Activated CD8-positive, alpha-beta memory T cell treated with anti-CD3 and anti-CD28 coated beads for 1 hour (primary cell): Measurements from ENCODE around the gene GP1BB.
A peak's percentile ranks its signal among the peaks of the same experiment; 100 is the strongest.

Experiments used
- DNase-seq, 2 donors: peaks; one replicate each; pipeline ENCODE4 v3.0.0-alpha.2; 2020; ENCODE audit warnings: low read depth in 1 of 2; ENCODE audit errors: extremely low read depth in 1 of 2

GP1BB gene

GRCh38 chr22:19764636-19765476 is 41.5 kb downstream of the GP1BB start:
- DNase-seq, result no peak

GRCh38 chr22:19765477-19766239 is 42.3 kb downstream of the GP1BB start:
- no peak for DNase-seq

DNA sequence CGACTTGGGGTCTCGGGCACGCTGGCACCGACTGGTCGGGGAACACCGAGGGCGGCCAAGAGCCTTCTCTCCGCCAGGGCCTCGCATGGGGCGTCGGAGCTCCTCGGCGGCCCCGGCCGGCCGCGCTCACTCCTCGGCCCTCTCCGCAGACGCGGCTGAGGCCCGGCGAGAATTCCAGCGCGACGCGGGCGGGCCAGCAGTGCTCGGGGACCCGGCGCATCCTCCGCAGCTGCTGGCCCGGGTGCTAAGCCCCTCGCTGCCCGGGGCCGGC is 42.8 kb downstream of the GP1BB start:
- no peak for DNase-seq

- DNase-seq, result peak in 1 of 2 donors; percentile 32
These were observed 43.4 kb downstream of the GP1BB start for GRCh38 chr22:19766511-19767426.

GRCh38 chr22:19767427-19768341 is 44.3 kb downstream of the GP1BB start:
- DNase-seq, result no peak

DNA sequence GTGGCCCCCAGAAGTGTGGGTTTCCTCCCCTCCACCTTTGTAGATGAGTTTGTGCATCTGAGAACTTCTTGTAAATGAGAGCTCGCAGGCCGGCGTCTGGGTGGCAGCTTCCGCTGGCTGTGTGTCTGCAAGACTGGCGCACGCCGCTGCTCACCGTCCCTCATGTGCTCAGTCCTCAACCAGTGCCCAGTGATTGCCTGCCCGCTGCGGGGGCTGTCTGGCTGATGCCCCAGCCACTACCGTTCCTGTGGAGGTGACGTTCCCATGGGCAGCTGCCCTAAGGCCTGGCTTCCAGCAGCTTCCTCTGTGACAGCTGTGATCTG is 46.0 kb downstream of the GP1BB start:
- DNase-seq, result no peak

GRCh38 chr22:19770349-19771220 is 47.2 kb downstream of the GP1BB start:
- no peak for DNase-seq

DNA sequence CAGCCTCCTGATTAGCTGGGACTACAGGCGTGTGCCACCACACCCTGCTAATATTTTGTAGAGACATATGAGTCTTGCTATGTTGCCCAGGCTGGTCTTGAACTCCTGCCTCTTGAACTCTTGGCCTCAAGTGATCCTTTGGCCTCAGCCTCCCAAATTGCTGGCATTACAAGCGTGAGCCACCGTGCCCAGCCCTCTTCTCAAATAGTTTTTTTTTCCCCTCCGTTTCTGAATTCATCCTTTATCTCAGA is 49.0 kb downstream of the GP1BB start:
- DNase-seq, result no peak

DNA sequence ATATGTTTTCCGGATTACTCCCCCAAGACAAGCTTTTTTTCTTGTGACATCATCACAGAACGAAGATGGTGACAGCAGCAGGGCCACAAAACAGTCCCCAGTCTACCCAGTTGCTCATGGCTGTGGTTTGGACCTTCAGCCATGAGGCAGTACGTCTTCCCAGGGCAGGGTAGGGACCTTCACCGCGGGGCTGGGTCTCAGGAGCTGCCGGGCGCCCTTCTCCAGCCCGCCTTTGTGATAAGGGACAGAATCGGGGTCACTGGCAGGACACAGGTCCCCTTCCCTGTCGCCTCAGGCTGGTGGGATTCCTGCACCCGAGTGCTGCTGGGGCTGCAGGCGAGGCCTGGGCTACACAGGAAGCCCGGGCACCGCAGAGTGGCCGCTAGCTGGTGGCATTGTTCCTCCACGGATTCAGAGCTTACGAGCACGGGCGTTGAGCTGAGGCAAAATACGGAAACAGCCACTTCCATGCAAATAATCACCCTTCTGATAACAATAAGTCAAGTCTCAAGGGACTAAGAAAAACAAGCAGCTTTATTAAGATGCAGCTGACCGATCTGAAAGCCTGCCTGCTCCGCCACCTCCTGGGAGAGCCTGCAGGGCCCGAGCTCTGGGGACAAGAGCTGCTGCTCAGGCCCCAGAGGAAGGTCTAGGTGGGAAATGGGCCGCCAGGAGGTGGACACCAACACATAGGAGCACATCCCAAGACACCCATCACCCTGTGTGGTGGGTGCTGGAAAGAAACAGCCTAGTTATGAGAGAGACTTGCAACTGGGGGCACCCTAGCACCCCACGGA is 49.5 kb downstream of the GP1BB start:
- DNase-seq, result no peak

- DNase-seq, result no peak
These were observed 50.2 kb downstream of the GP1BB start for GRCh38 chr22:19773470-19774040.
